ENCODE data around the gene MND1.

The MND1 gene

GRCh38 chr4:153372967-153373562 is 28.6 kb downstream of the MND1 start:
- Histone ChIP-seq H2AFZ (ENCODE audit: low read length, unreplicated experiment) (no peak overlapping the region), H3K4me3 (ENCODE audit: low read depth, low read length) (no peak overlapping the region), H3K79me2 (ENCODE audit: control insufficient read depth, insufficient read depth, low read length, unreplicated experiment) (no peaks in the 10 kb centered on the region), H3K27ac (ENCODE audit: low read depth, low read length) (no peak overlapping the region), H3K27me3 (ENCODE audit: insufficient read depth, low read length) (no peaks in the 10 kb centered on the region), H3K36me3 (ENCODE audit: insufficient read depth, low read length) (peaks cover 41% of the 10 kb centered on the region), H3K4me1 (ENCODE audit: control insufficient read depth, insufficient read depth, low read length, unreplicated experiment) (no peaks in the 10 kb centered on the region)

- H3K4me1 ChIP-seq (ENCODE audit: control insufficient read depth, insufficient read depth, low read length, unreplicated experiment): no peaks in the 10 kb centered on the region
- no peaks in the 10 kb centered on the region for H3K79me2 ChIP-seq (ENCODE audit: control insufficient read depth, insufficient read depth, low read length, unreplicated experiment)
- H2AFZ ChIP-seq (ENCODE audit: low read length, unreplicated experiment): no peak overlapping the region
- H3K27ac ChIP-seq (ENCODE audit: low read depth, low read length): no peak overlapping the region
- H3K4me3 ChIP-seq (ENCODE audit: low read depth, low read length): no peak overlapping the region
- H3K36me3 ChIP-seq (ENCODE audit: insufficient read depth, low read length): peaks cover 34% of the 10 kb centered on the region
- no peaks in the 10 kb centered on the region for H3K27me3 ChIP-seq (ENCODE audit: insufficient read depth, low read length)
These were observed 30.0 kb downstream of the MND1 start for GRCh38 chr4:153374442-153374841.

- Histone ChIP-seq H3K4me3 (ENCODE audit: low read depth, low read length) (no peak overlapping the region), H3K79me2 (ENCODE audit: control insufficient read depth, insufficient read depth, low read length, unreplicated experiment) (no peaks in the 10 kb centered on the region), H3K4me1 (ENCODE audit: control insufficient read depth, insufficient read depth, low read length, unreplicated experiment) (no peaks in the 10 kb centered on the region), H2AFZ (ENCODE audit: low read length, unreplicated experiment) (no peak overlapping the region), H3K36me3 (ENCODE audit: insufficient read depth, low read length) (peaks cover 30% of the 10 kb centered on the region), H3K27ac (ENCODE audit: low read depth, low read length) (no peak overlapping the region), H3K27me3 (ENCODE audit: insufficient read depth, low read length) (no peaks in the 10 kb centered on the region)
These were observed 30.8 kb downstream of the MND1 start for GRCh38 chr4:153375303-153375702.

- no peaks in the 10 kb centered on the region for H3K27me3 ChIP-seq (ENCODE audit: insufficient read depth, low read length)
- no peak overlapping the region for H2AFZ ChIP-seq (ENCODE audit: low read length, unreplicated experiment)
- no peaks in the 10 kb centered on the region for H3K4me1 ChIP-seq (ENCODE audit: control insufficient read depth, insufficient read depth, low read length, unreplicated experiment)
- H3K79me2 ChIP-seq (ENCODE audit: control insufficient read depth, insufficient read depth, low read length, unreplicated experiment): no peaks in the 10 kb centered on the region
- H3K4me3 ChIP-seq (ENCODE audit: low read depth, low read length): no peak overlapping the region
- no peak overlapping the region for H3K27ac ChIP-seq (ENCODE audit: low read depth, low read length)
- H3K36me3 ChIP-seq (ENCODE audit: insufficient read depth, low read length): no peaks in the 10 kb centered on the region
These were observed 38.6 kb downstream of the MND1 start for GRCh38 chr4:153383131-153383530.

- no peaks in the 10 kb centered on the region for H3K4me1 ChIP-seq (ENCODE audit: control insufficient read depth, insufficient read depth, low read length, unreplicated experiment)
- no peaks in the 10 kb centered on the region for H3K79me2 ChIP-seq (ENCODE audit: control insufficient read depth, insufficient read depth, low read length, unreplicated experiment)
- no peaks in the 10 kb centered on the region for H3K36me3 ChIP-seq (ENCODE audit: insufficient read depth, low read length)
- no peak overlapping the region for H2AFZ ChIP-seq (ENCODE audit: low read length, unreplicated experiment)
- no peak overlapping the region for H3K4me3 ChIP-seq (ENCODE audit: low read depth, low read length)
- no peaks in the 10 kb centered on the region for H3K27me3 ChIP-seq (ENCODE audit: insufficient read depth, low read length)
- no peak overlapping the region for H3K27ac ChIP-seq (ENCODE audit: low read depth, low read length)
These were observed 39.7 kb downstream of the MND1 start for GRCh38 chr4:153384160-153384559.

GRCh38 chr4:153385784-153386183 is 41.3 kb downstream of the MND1 start:
- Histone ChIP-seq H3K27ac (ENCODE audit: low read depth, low read length) (no peak overlapping the region), H3K4me3 (ENCODE audit: low read depth, low read length) (no peak overlapping the region), H3K27me3 (ENCODE audit: insufficient read depth, low read length) (no peaks in the 10 kb centered on the region), H3K4me1 (ENCODE audit: control insufficient read depth, insufficient read depth, low read length, unreplicated experiment) (no peaks in the 10 kb centered on the region), H3K36me3 (ENCODE audit: insufficient read depth, low read length) (no peaks in the 10 kb centered on the region), H2AFZ (ENCODE audit: low read length, unreplicated experiment) (no peak overlapping the region), H3K79me2 (ENCODE audit: control insufficient read depth, insufficient read depth, low read length, unreplicated experiment) (no peaks in the 10 kb centered on the region)

- H3K27ac ChIP-seq (ENCODE audit: low read depth, low read length): no peak overlapping the region
- no peaks in the 10 kb centered on the region for H3K36me3 ChIP-seq (ENCODE audit: insufficient read depth, low read length)
- H2AFZ ChIP-seq (ENCODE audit: low read length, unreplicated experiment): no peak overlapping the region
- H3K4me1 ChIP-seq (ENCODE audit: control insufficient read depth, insufficient read depth, low read length, unreplicated experiment): no peaks in the 10 kb centered on the region
- no peaks in the 10 kb centered on the region for H3K27me3 ChIP-seq (ENCODE audit: insufficient read depth, low read length)
- no peak overlapping the region for H3K4me3 ChIP-seq (ENCODE audit: low read depth, low read length)
- no peaks in the 10 kb centered on the region for H3K79me2 ChIP-seq (ENCODE audit: control insufficient read depth, insufficient read depth, low read length, unreplicated experiment)
These were observed 43.5 kb downstream of the MND1 start for GRCh38 chr4:153387981-153388380.

- Histone ChIP-seq H3K36me3 (ENCODE audit: insufficient read depth, low read length) (no peaks in the 10 kb centered on the region), H3K27ac (ENCODE audit: low read depth, low read length) (no peak overlapping the region), H2AFZ (ENCODE audit: low read length, unreplicated experiment) (no peak overlapping the region), H3K4me1 (ENCODE audit: control insufficient read depth, insufficient read depth, low read length, unreplicated experiment) (no peaks in the 10 kb centered on the region), H3K4me3 (ENCODE audit: low read depth, low read length) (no peak overlapping the region), H3K79me2 (ENCODE audit: control insufficient read depth, insufficient read depth, low read length, unreplicated experiment) (no peaks in the 10 kb centered on the region), H3K27me3 (ENCODE audit: insufficient read depth, low read length) (no peaks in the 10 kb centered on the region)
These were observed 48.9 kb downstream of the MND1 start for GRCh38 chr4:153393397-153393796.

- H3K27ac ChIP-seq (ENCODE audit: low read depth, low read length): no peak overlapping the region
- no peak overlapping the region for H2AFZ ChIP-seq (ENCODE audit: low read length, unreplicated experiment)
- H3K4me1 ChIP-seq (ENCODE audit: control insufficient read depth, insufficient read depth, low read length, unreplicated experiment): peaks cover 5% of the 10 kb centered on the region
- H3K27me3 ChIP-seq (ENCODE audit: insufficient read depth, low read length): no peaks in the 10 kb centered on the region
- H3K36me3 ChIP-seq (ENCODE audit: insufficient read depth, low read length): no peaks in the 10 kb centered on the region
- no peaks in the 10 kb centered on the region for H3K79me2 ChIP-seq (ENCODE audit: control insufficient read depth, insufficient read depth, low read length, unreplicated experiment)
- H3K4me3 ChIP-seq (ENCODE audit: low read depth, low read length): no peak overlapping the region
These were observed 50.5 kb downstream of the MND1 start for GRCh38 chr4:153394945-153395344.

GRCh38 chr4:153398713-153399112 is 54.2 kb downstream of the MND1 start:
- H3K4me3 ChIP-seq (ENCODE audit: low read depth, low read length): no peak overlapping the region
- H3K4me1 ChIP-seq (ENCODE audit: control insufficient read depth, insufficient read depth, low read length, unreplicated experiment): peaks cover 5% of the 10 kb centered on the region
- no peaks in the 10 kb centered on the region for H3K36me3 ChIP-seq (ENCODE audit: insufficient read depth, low read length)
- H3K79me2 ChIP-seq (ENCODE audit: control insufficient read depth, insufficient read depth, low read length, unreplicated experiment): no peaks in the 10 kb centered on the region
- H3K27ac ChIP-seq (ENCODE audit: low read depth, low read length): no peak overlapping the region
- no peak overlapping the region for H2AFZ ChIP-seq (ENCODE audit: low read length, unreplicated experiment)
- H3K27me3 ChIP-seq (ENCODE audit: insufficient read depth, low read length): no peaks in the 10 kb centered on the region

- Histone ChIP-seq H3K4me3 (ENCODE audit: low read depth, low read length) (no peak overlapping the region), H3K79me2 (ENCODE audit: control insufficient read depth, insufficient read depth, low read length, unreplicated experiment) (no peaks in the 10 kb centered on the region), H3K27me3 (ENCODE audit: insufficient read depth, low read length) (no peaks in the 10 kb centered on the region), H2AFZ (ENCODE audit: low read length, unreplicated experiment) (no peak overlapping the region), H3K36me3 (ENCODE audit: insufficient read depth, low read length) (no peaks in the 10 kb centered on the region), H3K27ac (ENCODE audit: low read depth, low read length) (no peak overlapping the region), H3K4me1 (ENCODE audit: control insufficient read depth, insufficient read depth, low read length, unreplicated experiment) (peaks cover 5% of the 10 kb centered on the region)
These were observed 54.9 kb downstream of the MND1 start for GRCh38 chr4:153399358-153399757.
